HG02981 (cell line): ENCODE results near the gene TSPO.

Experiments
- ATAC-seq: cut with Tn5 transposase; IDR thresholded peaks from one replicate; pipeline ENCODE4 v1.9.1; 2021; ENCODE audit warnings: mild to moderate bottlenecking, moderate library complexity; ENCODE audit not compliant: unreplicated experiment

Gene TSPO

GRCh38 chr22:43199541-43199940, 48.2 kb downstream of the TSPO start:
- no peak for ATAC-seq

- ATAC-seq = no peak
Measured at GRCh38 chr22:43200031-43200430, 48.7 kb downstream of the TSPO start.

- ATAC-seq = no peak
Measured at GRCh38 chr22:43200555-43200954, 49.2 kb downstream of the TSPO start.

- no peak for ATAC-seq
Measured at GRCh38 chr22:43201486-43202219, 50.3 kb downstream of the TSPO start.

GRCh38 chr22:43202326-43202725, 51.0 kb downstream of the TSPO start:
- no peak for ATAC-seq

- ATAC-seq = no peak
Measured at GRCh38 chr22:43202756-43203410, 51.5 kb downstream of the TSPO start.

GRCh38 chr22:43203471-43203981, 52.2 kb downstream of the TSPO start:
- no peak for ATAC-seq

- no peak for ATAC-seq
Measured at GRCh38 chr22:43205261-43205691, 53.9 kb downstream of the TSPO start.

GRCh38 chr22:43205748-43206508, 54.6 kb downstream of the TSPO start:
- ATAC-seq = no peak

GRCh38 chr22:43206509-43207161, 55.3 kb downstream of the TSPO start:
- no peak for ATAC-seq

- no peak for ATAC-seq
Measured at GRCh38 chr22:43207386-43207785, 56.0 kb downstream of the TSPO start.

GRCh38 chr22:43207849-43208702, 56.7 kb downstream of the TSPO start:
- no peak for ATAC-seq

GRCh38 chr22:43208703-43209522, 57.6 kb downstream of the TSPO start:
- no peak for ATAC-seq

- no peak for ATAC-seq
Measured at GRCh38 chr22:43209523-43209890, 58.1 kb downstream of the TSPO start.

- no peak for ATAC-seq
Measured at GRCh38 chr22:43209971-43210370, 58.6 kb downstream of the TSPO start.

- ATAC-seq = no peak
Measured at GRCh38 chr22:43210631-43211515, 59.5 kb downstream of the TSPO start.

GRCh38 chr22:43211941-43212433, 60.6 kb downstream of the TSPO start:
- ATAC-seq = no peak

GRCh38 chr22:43212434-43212952, 61.1 kb downstream of the TSPO start:
- no peak for ATAC-seq
